ENCODE measurements around the gene ZNF227. TPM values are rescaled to one million over a fixed set of nuclear protein-coding genes. Genes with fewer than 3 reads are reported as not detected.

Gene ZNF227
- total and polyA plus RNA-seq, 9 of the 15 experiments (the other 6 are each of a cell fraction or from before 2014, with no cell fraction given), result 3.0 to 15.1 (median 10.0) TPM

- Histone ChIP-seq H2AFZ (ENCODE audit: low read depth, low read length) (no peak overlapping the region), H3K4me1 (replicated peaks in 1 of 2; ENCODE audit: control insufficient read depth in 2 of 2, insufficient read depth in 2 of 2, low read length in 2 of 2) (no peaks in the 10 kb centered on the region), H3K27me3 (ENCODE audit: control insufficient read depth in 2 of 2, insufficient read depth in 2 of 2, low read length in 2 of 2) (no peaks in the 10 kb centered on the region), H3K4me2 (ENCODE audit: insufficient read depth, low read length) (no peak overlapping the region), H3K4me3 (no peak overlapping the region), H3K36me3 (ENCODE audit: control insufficient read depth, insufficient read depth, low read length) (peaks cover 13% of the 10 kb centered on the region; the same call in 2 of the 3 replicates), H3K27ac (ENCODE audit: extremely low read depth, low read depth, low read length) (no peak overlapping the region), H3K79me2 (ENCODE audit: control insufficient read depth, insufficient read depth, low read length) (no peaks in the 10 kb centered on the region), H3K9me3 (replicated peaks; ENCODE audit: control insufficient read depth, insufficient read depth, low read depth, low read length) (no peaks in the 10 kb centered on the region; the same call in 1 of the 2 replicates), H4K20me1 (replicated peaks; ENCODE audit: control insufficient read depth, insufficient read depth, low read length) (no peaks in the 10 kb centered on the region), H3K9ac (ENCODE audit: insufficient read depth in 1 of 2, low read depth in 2 of 2, low read length in 2 of 2) (no peak overlapping the region), H3K9me1 (ENCODE audit: control insufficient read depth, insufficient read depth, low read length) (no peaks in the 10 kb centered on the region)
- no TSS peak for BruUV-seq (replicated peaks)
- no peak for ATAC-seq
- WGBS (ENCODE audit: insufficient coverage, low coverage, missing lambda C conversion rate), result 76% methylated on average over 3 of the region's 3 CpGs
- CTCF ChIA-PET (ENCODE audit: low intra/inter-chr PET ratio), result no interaction called here
- TF ChIP-seq ZNF586 (CRISPR knock-in tag; conservative IDR thresholded peaks at IDR 0.05) (no peak), CREB1 (IDR thresholded peaks at IDR 0.05) (no peak), CREB1 (CRISPR knock-in tag; IDR thresholded peaks at IDR 0.05) (no peak), BRF1 (IDR thresholded peaks at IDR 0.05; ENCODE audit: borderline replicate concordance, extremely low read depth, insufficient read length) (no peak), SREBF1 (IDR thresholded peaks at IDR 0.05; ENCODE audit: borderline replicate concordance, low read depth, low read length) (no peak), TFE3 (CRISPR knock-in tag; IDR thresholded peaks at IDR 0.05) (no peak), FOXP1 (CRISPR knock-in tag; IDR thresholded peaks at IDR 0.05) (no peak), TSHZ1 (CRISPR knock-in tag; IDR thresholded peaks at IDR 0.05) (no peak), NCOR1 (IDR thresholded peaks at IDR 0.05) (no peak), MYBL2 (IDR thresholded peaks at IDR 0.05; ENCODE audit: low read depth) (no peak), MYBL2 (CRISPR knock-in tag; IDR thresholded peaks at IDR 0.05; ENCODE audit: borderline replicate concordance) (no peak), RFX5 (IDR thresholded peaks at IDR 0.05; ENCODE audit: low read depth, low read length) (no peak), SAP30 (IDR thresholded peaks at IDR 0.05; ENCODE audit: borderline replicate concordance, insufficient read depth, low read depth, low read length, poor library complexity, severe bottlenecking) (no peak), PHF20 (IDR thresholded peaks at IDR 0.05; ENCODE audit: partially characterized antibody) (no peak), ZNF507 (tag; conservative IDR thresholded peaks at IDR 0.05) (no peak), RBM15 (IDR thresholded peaks at IDR 0.05; ENCODE audit: insufficient read depth, low read length) (no peak), FOSL1 (tag; conservative IDR thresholded peaks at IDR 0.05) (no peak)
- DNase-seq (ENCODE audit: extremely low read depth in 1 of 4, low spot score in 3 of 4), result no peak
- intact Hi-C loops (cut with micrococcal nuclease) (no loop called here), in situ Hi-C loops (cut with MboI) (no loop called here)
- POLR2A ChIA-PET, result no interaction called here
- no peak for FAIRE-seq
Measured at GRCh38 chr19:44228318-44228717, 16.0 kb downstream of the ZNF227 start.
